SH-SY5Y (cell line): ENCODE measurements around the gene AKAP5.

Experiments
- GATA2 ChIP-seq: IDR thresholded peaks from 2 replicates; pipeline ENCODE4 v1.6.1; 2011; ENCODE audit warnings: mild to moderate bottlenecking, low read depth, low read length
- GATA3 ChIP-seq: IDR thresholded peaks from 2 replicates; pipeline ENCODE4 v1.6.1; 2011; ENCODE audit warnings: low read depth, mild to moderate bottlenecking, low read length, moderate library complexity

DNA sequence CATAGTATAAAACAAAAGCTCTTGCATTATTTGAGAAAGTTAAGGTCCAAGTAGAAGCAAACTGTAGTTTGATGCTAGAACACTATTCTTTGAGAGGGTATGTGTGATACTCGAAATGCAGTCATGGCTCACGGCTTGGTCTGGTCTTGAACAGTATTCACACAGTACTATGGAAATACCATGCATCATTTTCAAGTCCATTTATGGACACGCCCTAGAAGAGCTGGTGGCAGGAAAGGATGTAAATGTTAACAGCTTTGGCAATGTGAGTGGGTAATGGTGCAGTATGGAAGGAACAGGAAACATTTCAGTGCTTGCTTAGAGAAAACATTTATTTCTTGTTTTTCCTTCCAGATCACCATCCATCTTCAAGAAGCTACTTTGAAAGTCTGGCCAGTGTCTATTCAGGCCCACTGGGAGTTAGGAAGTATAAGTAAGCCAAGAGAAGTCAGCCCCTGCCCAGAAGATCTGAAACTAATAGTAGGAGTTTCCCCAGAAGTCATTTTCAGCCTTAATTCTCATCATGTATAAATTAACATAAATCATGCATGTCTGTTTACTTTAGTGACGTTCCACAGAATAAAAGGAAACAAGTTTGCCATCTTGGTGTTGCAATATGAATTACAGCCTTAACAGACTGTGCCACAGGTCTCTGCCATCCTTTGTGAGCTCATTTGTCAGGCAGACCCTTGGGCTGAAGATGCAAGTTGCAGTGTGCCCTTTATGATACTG is 5.7 kb upstream of the AKAP5 start:
- TF ChIP-seq GATA2, result no peak
- no peak for TF ChIP-seq GATA3
